HG02763 (cell line): ENCODE measurements around the gene AK2.
"Not testable (repeated sequence)": the region's sequence is repeated elsewhere in the genome, so short reads cannot be mapped to it uniquely, and the experiment has no call there.

Experiments used
- ATAC-seq: cut with Tn5 transposase; IDR thresholded peaks from one replicate; pipeline ENCODE4 v1.9.1; 2021; ENCODE audit warnings: mild to moderate bottlenecking, moderate library complexity; ENCODE audit not compliant: unreplicated experiment

The AK2 gene

GRCh38 chr1:33024430-33025179, 12.1 kb downstream of the AK2 start:
- ATAC-seq = not testable (repeated sequence)

GRCh38 chr1:33022650-33023200, 14.0 kb downstream of the AK2 start:
- ATAC-seq = no peak

- ATAC-seq = no peak
These were observed 14.9 kb downstream of the AK2 start for GRCh38 chr1:33021567-33022431.

GRCh38 chr1:33018112-33018511, 18.6 kb downstream of the AK2 start:
- no peak for ATAC-seq

- ATAC-seq = no peak
These were observed 19.5 kb downstream of the AK2 start for GRCh38 chr1:33017175-33017574.

GRCh38 chr1:33015216-33015615, 21.5 kb downstream of the AK2 start:
- ATAC-seq = no peak

- no peak for ATAC-seq
These were observed 22.1 kb downstream of the AK2 start for GRCh38 chr1:33014464-33015163.

- ATAC-seq = no peak
These were observed 22.9 kb downstream of the AK2 start for GRCh38 chr1:33013791-33014190.

GRCh38 chr1:33012165-33012564, 24.5 kb downstream of the AK2 start:
- no peak for ATAC-seq

- ATAC-seq = no peak
These were observed 25.6 kb downstream of the AK2 start for GRCh38 chr1:33010932-33011731.

- no peak for ATAC-seq
These were observed 27.1 kb downstream of the AK2 start for GRCh38 chr1:33009561-33009960.

GRCh38 chr1:33008051-33008914, 28.4 kb downstream of the AK2 start:
- ATAC-seq = no peak

GRCh38 chr1:33007190-33008050, 29.3 kb downstream of the AK2 start:
- no peak for ATAC-seq

- ATAC-seq = no peak
These were observed 30.8 kb downstream of the AK2 start for GRCh38 chr1:33005838-33006421.

GRCh38 chr1:33005117-33005837, 31.4 kb downstream of the AK2 start:
- no peak for ATAC-seq

GRCh38 chr1:33004613-33005012, 32.1 kb downstream of the AK2 start:
- ATAC-seq = no peak

- ATAC-seq = no peak
These were observed 33.0 kb downstream of the AK2 start for GRCh38 chr1:33003657-33004056.
